Myocyte (in vitro differentiated cells): ENCODE data around the gene HECA. TPM values are rescaled to one million over a fixed set of nuclear protein-coding genes. Genes with fewer than 3 reads are reported as not detected.
"Not testable (repeated sequence)": the region's sequence is repeated elsewhere in the genome, so short reads cannot be mapped to it uniquely, and the experiment has no call there.

Source experiments
- DNase-seq: peaks from one replicate; pipeline ENCODE4 v3.0.0-alpha.2; 2012; ENCODE audit warnings: low read depth
- total RNA-seq: library from RNA; depleted of rRNA; stranded (reverse); fragments of >200 nt; gene quantifications from 2 replicates; pipeline ENCODE4 v1.2.3, GENCODE V29; 2014

HECA gene
- total RNA-seq, 1 donor from 2014 or later = 15.0 TPM

- DNase-seq = peak; percentile 37
These were observed 982 bp downstream of the HECA start for GRCh38 chr6:139135578-139136545.

GRCh38 chr6:139137706-139138105, 2.8 kb downstream of the HECA start:
- DNase-seq = no peak

- DNase-seq = not testable (repeated sequence)
These were observed 6.0 kb downstream of the HECA start for GRCh38 chr6:139140854-139141253.

- no peak for DNase-seq
These were observed 7.4 kb downstream of the HECA start for GRCh38 chr6:139142262-139142661.

GRCh38 chr6:139143111-139143510, 8.2 kb downstream of the HECA start:
- DNase-seq = no peak

- peak; percentile 20 for DNase-seq
These were observed 9.7 kb downstream of the HECA start for GRCh38 chr6:139144490-139145085.

GRCh38 chr6:139145661-139146060, 10.8 kb downstream of the HECA start:
- DNase-seq = no peak

- DNase-seq = no peak
These were observed 11.4 kb downstream of the HECA start for GRCh38 chr6:139146317-139146726.

- no peak for DNase-seq
These were observed 12.7 kb downstream of the HECA start for GRCh38 chr6:139147628-139148027.

GRCh38 chr6:139148557-139149235, 13.8 kb downstream of the HECA start:
- DNase-seq = no peak

GRCh38 chr6:139149383-139149782, 14.5 kb downstream of the HECA start:
- DNase-seq = no peak

GRCh38 chr6:139150920-139151319, 16.0 kb downstream of the HECA start:
- no peak for DNase-seq

GRCh38 chr6:139151425-139152087, 16.7 kb downstream of the HECA start:
- DNase-seq = no peak

- DNase-seq = no peak
These were observed 17.4 kb downstream of the HECA start for GRCh38 chr6:139152088-139152891.

GRCh38 chr6:139152892-139153271, 18.0 kb downstream of the HECA start:
- DNase-seq = no peak

- no peak for DNase-seq
These were observed 19.0 kb downstream of the HECA start for GRCh38 chr6:139153855-139154254.

GRCh38 chr6:139154881-139155547, 20.1 kb downstream of the HECA start:
- DNase-seq = no peak

- DNase-seq = no peak
These were observed 21.2 kb downstream of the HECA start for GRCh38 chr6:139156102-139156501.

GRCh38 chr6:139156551-139156950, 21.7 kb downstream of the HECA start:
- no peak for DNase-seq

GRCh38 chr6:139157086-139157485, 22.2 kb downstream of the HECA start:
- DNase-seq = not testable (repeated sequence)
